GM19043 (cell line): Measurements from ENCODE around the gene CCDC180.

Source experiments
- ATAC-seq: cut with Tn5 transposase; IDR thresholded peaks from one replicate; pipeline ENCODE4 v1.9.1; 2021; ENCODE audit warnings: low read depth; ENCODE audit not compliant: unreplicated experiment

The CCDC180 gene

DNA sequence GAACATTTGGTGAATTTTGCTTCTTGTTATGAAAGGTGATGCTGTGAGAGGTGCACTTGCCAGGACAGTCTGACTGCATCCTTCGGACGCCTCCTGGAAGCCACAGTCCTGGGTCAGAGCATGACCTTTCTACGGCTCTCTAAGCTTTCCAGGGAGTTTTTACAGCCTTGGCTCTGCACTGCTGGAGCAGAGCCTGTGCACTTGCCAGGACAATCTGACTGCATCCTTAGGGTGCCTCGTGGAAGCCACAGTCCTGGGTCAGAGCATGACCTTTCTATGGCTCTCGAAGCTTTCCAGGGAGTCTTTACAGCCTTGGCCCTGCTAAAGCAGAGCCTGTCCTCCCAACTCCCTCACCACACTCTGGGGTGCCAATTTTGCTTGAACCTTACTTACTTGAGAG, 49.6 kb downstream of the CCDC180 start:
- ATAC-seq: no peak
